ENCODE measurements around the gene PARN.
"Not testable (repeated sequence)": the region's sequence is repeated elsewhere in the genome, so short reads cannot be mapped to it uniquely, and the experiment has no call there.

PARN gene

DNA sequence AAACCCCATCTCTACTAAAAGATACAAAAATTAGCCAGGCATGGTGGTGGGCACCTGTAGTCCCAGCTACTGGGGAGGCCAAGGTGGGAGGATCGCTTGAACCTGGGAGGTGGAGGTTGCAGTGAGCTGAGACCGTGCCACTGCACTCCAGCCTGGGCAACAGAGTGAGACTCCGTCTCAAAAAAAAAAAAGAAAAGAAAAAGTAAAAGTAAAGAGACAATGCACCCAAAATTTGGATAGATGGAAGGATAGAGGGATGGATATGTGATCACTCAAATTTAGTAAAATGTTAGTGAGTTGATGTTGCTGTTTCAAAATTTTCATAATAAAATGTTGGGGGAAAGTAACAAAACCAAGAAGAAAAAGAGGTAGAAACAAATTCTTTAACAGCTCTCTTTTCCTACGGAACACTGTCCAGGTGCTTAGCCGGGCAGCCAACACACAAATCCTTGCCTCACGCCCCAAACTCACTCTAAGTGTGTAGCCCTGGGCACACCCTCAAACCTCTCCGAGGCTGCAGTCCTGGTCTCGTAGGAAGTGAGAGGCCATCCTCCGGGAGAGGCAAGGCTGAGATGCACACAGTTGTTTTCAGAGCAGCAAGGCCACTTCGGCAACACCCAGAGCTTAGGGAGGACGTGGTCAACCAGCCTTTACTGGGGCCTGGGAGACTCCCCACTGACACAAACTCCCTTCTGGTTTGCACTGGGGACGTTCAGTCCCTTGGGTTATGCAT lies 228.9 kb downstream of the PARN start:
- not testable (repeated sequence) for DNase-seq (ENCODE audit: low read depth, low spot score)

DNA sequence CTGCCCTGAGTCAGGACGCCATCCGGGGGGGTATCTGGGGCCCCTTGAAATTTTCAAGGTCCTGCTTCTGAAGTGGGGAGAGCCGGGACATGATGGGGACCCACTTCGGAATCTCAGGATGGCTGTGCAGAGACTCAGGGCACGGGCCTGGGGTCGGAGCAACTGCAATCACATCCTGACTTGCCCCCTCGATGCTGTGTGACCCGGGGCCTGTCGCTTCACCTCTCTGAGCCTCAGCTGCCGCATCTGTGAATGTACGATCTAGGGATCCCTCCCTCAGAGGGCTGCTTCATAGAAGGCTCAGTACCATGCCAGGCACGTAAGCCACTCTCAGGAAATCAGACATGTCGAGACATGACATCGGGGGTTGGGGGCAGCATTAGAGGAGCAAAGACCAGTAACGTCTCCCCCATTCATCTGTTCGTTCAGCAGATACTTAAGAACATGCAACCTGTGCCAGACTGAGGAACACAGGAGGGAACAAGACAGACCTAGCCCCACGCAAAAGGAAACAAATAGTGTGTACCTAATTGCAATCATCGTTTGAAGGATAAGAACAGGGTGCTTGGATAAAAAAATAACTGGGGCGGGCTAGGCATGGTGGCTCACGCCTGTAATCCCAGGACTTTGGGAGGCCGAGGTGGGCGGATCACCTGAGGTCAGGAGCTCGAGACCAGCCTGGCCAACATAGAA lies 229.6 kb downstream of the PARN start:
- DNase-seq (ENCODE audit: low read depth, low spot score), result no peak

DNA sequence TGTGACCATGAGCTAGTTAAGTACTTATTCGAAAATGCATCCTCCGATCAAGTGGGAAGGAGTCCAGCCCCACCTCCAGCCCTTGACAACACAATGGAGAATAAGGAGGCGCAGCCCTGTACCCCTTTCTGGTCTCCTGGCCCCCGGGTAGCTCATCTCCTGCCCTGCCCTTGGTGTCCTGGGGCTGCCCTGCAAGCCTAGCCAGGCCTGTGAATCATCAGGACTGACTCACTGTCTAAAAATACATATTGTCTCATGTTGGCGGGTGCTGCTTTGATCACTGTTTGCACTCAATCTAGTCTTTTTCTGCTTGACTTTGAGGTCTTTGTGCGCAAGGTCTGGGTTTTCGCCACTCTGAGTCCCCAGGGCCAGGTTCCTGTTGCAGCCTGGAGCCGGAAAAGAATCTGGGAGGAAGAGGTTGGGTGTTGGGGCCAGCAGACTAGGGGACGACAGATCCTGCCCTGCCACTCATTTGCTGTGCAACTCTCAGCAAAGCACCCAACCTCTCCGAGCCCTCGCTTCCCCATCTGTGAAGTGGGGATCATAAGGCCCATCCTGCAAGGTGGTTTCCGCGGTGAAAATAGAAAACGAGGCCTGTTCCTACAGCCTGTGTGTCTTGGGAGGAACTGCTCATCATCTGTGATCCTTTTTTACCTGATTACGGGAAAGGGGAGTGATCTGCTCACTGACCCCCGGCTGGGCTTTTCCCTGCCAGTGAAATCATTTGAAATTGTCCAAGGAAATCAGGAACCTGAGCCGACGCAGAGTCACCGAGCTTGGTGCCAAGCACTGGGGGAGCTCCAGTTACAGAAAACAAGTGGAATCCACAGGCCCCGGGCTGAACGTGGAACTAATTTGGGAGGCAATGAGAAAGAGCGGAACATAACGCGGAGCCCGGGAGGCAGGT lies 230.4 kb downstream of the PARN start:
- DNase-seq (ENCODE audit: low read depth, low spot score), result no peak

DNA sequence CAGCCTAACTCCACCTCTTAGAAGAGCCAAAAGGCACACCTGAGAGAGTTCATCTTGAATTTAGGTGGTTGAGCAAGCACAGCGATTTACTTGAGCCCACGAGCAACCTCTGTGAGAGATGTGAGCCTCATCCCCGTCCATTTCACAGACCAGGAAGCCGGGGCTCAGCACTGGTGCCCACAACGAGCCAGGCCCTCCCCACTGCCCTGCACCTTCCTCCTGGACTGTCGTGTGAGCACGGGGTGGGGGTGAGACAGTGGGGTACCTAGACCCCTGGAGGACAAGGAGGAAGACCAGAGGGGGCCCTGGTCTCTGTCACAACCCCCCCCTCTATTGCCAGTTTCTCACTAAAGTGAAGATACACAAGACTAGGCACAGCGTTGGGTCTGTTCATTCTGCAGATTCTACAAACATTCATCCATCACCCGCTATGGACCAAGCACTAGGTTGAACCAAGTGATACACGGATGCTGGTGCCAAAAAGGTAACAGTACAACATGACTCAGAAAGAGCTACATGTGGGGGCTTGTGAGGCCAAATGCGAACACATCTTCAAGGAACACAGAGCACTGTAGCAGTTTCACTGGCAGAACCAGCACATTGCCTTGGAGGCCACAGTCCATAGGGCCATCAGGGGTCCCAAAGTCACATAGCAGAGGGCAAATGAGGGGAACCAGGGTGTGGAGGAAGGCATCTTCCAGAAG lies 231.9 kb downstream of the PARN start:
- DNase-seq (ENCODE audit: low read depth, low spot score), result no peak

DNA sequence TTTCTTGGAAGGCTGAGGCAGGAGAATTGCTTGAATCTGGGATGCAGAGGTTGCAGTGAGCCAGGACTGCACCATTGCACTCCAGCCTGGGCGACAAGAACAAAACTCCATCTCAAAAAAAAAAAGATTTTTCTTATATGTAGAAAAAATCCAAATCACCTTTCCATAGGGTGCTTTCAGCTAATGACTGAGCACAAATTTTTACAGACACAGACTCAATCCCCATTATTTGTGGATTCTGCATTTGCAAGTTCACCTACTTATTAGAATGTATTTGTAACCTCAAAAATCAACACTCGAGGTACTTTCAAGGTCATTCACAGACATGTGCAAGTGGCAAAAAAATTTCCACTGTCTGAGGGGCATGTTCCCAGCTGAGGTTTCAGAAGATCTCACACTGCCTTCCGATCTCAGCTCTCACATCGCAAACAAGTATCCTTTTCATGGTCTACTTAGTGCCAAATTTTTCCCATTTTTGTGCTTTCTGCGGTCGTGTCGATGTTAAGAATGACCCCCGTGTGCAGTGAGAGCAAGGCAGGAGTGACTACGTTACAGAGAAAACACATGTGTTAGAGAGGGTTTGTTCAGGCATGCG lies 234.3 kb downstream of the PARN start:
- DNase-seq (ENCODE audit: low read depth, low spot score), result not testable (repeated sequence)

DNA sequence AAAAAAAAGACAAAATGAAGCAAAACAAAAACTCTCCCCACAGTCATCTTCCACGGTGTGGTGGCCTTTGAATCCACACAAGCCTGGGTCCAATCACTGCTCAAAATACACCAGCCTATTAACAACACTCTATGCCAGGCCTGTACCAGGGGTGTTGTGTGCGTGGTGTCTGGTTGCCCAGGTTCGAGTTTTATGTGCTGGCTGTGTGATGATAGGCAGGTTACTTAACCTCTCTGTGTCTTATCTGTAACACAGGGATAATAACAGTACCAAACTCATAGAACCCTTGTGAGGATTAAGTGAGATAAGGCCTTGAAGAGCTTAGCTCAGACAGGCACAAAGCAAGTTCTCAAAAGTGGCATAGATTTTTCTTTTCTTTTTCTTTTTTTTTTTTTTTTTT lies 235.2 kb downstream of the PARN start:
- DNase-seq (ENCODE audit: low read depth, low spot score), result no peak

DNA sequence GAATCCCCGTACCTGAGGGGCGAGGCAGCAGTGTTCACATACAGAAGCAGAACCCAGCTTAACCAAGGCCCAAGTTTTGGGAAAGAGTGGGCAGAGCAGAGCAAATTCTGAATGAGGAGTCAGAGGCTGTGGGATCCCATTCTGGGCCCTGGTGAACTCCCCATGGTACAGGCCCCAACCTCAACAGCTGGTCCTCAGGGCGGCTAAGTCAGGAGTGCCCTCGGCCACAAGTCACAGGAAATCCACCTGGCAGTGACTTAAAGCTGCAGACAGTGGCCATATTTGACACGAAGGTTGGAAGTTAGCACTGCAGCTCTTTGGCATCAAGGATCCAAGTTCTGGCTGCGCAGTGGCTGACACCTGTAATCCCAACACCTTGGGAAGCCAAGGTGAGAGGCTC lies 237.1 kb downstream of the PARN start:
- DNase-seq (ENCODE audit: low read depth, low spot score), result no peak

DNA sequence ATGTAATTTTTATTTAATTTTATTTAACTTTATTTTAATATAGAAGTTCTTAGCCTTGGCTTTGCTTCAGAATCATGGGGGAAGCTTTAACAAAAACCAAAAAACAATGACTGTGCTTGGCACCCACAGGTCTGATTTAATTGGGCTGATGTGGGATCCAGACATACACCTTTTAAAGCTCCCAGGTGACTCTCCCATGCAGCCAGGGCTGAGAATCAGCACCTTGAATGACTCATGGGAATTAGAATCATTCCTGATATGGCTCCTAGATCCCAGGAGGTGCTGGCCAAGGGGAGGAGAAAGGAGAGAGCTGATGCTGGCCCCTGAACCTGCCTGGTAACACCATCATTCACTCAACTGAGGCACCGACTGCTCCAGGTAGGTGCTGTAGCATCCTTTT lies 240.7 kb downstream of the PARN start:
- no peak for DNase-seq (ENCODE audit: low read depth, low spot score)

DNA sequence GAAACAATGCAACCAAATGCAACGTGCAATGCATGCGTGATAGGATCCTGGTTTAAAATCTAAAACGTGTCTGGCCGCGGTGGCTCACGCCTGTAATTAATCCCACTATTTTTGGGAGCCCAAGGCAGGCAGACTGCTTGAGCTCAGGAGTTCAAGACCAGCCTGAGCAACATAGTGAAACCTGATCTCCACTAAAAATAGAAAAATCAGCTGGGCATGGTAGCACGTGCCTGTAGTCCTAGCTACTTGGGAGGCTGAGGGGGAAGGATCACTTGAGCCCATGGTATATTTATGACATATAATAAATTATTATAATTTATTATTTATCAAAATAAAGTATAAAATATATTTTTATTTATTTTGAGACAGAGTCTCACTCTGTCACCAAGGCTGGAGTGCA lies 241.8 kb downstream of the PARN start:
- DNase-seq (ENCODE audit: low read depth, low spot score), result no peak

DNA sequence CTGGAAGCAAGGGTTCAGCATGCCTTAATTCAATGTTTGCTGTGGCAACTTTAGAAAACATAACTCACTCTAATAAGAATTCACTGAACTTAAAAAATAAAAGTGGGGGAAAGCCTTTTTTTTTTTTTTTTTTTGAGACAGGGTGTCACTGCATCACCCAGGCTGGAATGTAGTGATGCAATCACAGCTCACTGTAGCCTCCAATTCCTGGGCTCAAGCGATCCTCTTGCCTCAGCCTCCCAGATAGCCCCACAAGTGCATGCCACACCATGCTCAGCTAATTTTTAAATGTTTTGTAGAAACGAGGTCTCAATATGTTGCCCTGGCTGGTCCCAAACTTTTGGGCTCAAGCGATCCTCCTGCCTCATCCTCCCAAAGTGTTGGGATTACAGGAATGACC lies 243.9 kb downstream of the PARN start:
- DNase-seq (ENCODE audit: low read depth, low spot score), result no peak

Measured in activated CD4-positive, CD25-positive, alpha-beta regulatory T cell treated with anti-CD3 and anti-CD28 coated beads, Interleukin-2, amount 50 U/mL, for 16 hours (primary cell).